IMR-90 (cell line): ENCODE results near the gene LONP2. TPM values are rescaled to one million over a fixed set of nuclear protein-coding genes. Genes with fewer than 3 reads are reported as not detected.

ENCODE experiments used
- ATAC-seq: fragments of 200-7000 bp; cut with Tn5 transposase; 2 replicates; pipeline ENCODE4 v1.9.1; 2020; ENCODE audit warnings: low read depth, mild to moderate bottlenecking, moderate library complexity
- BruUV-seq: library from RNA; stranded (reverse); fragments of 400-500 nt; replicated peaks from 2 replicates; lab custom pipeline; 2021; lab: Mats Ljungman, UMichigan
- CTCF ChIA-PET: fragments of 300-600 bp; formaldehyde crosslinking; extraction: SDS; loops from one replicate; lab custom pipeline; 2021; ENCODE audit warnings: antibody characterized with exemption; lab: Yijun Ruan, JAX
- POLR2A ChIA-PET: fragments of 300-600 bp; sonication (Branson Sonifier 250); formaldehyde crosslinking; loops from one replicate; lab custom pipeline; 2022; ENCODE audit warnings: antibody characterized with exemption; ENCODE audit not compliant: unreplicated experiment; lab: Charles Lee
- DNase-seq: peaks from one replicate; pipeline ENCODE4 v3.0.0; 2013
- H2AFZ ChIP-seq: replicated peaks from 2 replicates; pipeline ENCODE3; 2013; ENCODE audit warnings: low read length, mild to moderate bottlenecking; ENCODE audit not compliant: poor library complexity
- H2AK5ac ChIP-seq: 2 replicates; pipeline ENCODE4 v1.6.1; 2013; ENCODE audit warnings: low read depth, low read length, inconsistent platforms
- H2AK9ac ChIP-seq: replicated peaks from 2 replicates; pipeline ENCODE3; 2013; ENCODE audit warnings: mild to moderate bottlenecking, low read depth, low read length, moderate library complexity; ENCODE audit not compliant: poor library complexity
- H2BK120ac ChIP-seq: 2 replicates; pipeline ENCODE4 v1.6.1; 2013; ENCODE audit warnings: low read depth, low read length, inconsistent platforms
- H2BK15ac ChIP-seq: 3 replicates; pipeline ENCODE4 v1.6.1; 2013; ENCODE audit warnings: low read depth, low read length, inconsistent platforms
- H2BK20ac ChIP-seq: 2 replicates; pipeline ENCODE4 v1.6.1; 2013; ENCODE audit warnings: low read depth, mild to moderate bottlenecking, inconsistent platforms, low read length, moderate library complexity
- H2BK5ac ChIP-seq: 2 replicates; pipeline ENCODE4 v1.6.1; 2013; ENCODE audit warnings: mild to moderate bottlenecking, low read depth, low read length, inconsistent platforms; ENCODE audit not compliant: poor library complexity, severe bottlenecking
- H3K14ac ChIP-seq: replicated peaks from 2 replicates; pipeline ENCODE4 v1.6.1; 2013; ENCODE audit warnings: low read depth, low read length, inconsistent platforms
- H3K18ac ChIP-seq: 2 replicates; pipeline ENCODE4 v1.6.1; 2013; ENCODE audit warnings: low read depth, low read length, control low read depth
- H3K23ac ChIP-seq: 2 replicates; pipeline ENCODE4 v1.6.1; 2013; ENCODE audit warnings: low read depth, low read length, inconsistent platforms
- H3K27ac ChIP-seq: 2 replicates; pipeline ENCODE4 v1.5.1; 2013; ENCODE audit warnings: mild to moderate bottlenecking, control low read depth, low read length; ENCODE audit not compliant: insufficient read depth
- H3K27me3 ChIP-seq: 2 replicates; pipeline ENCODE4 v1.6.1; 2013; ENCODE audit warnings: low read length; ENCODE audit not compliant: control insufficient read depth, insufficient read depth
- H3K36me3 ChIP-seq: 2 replicates; pipeline ENCODE4 v1.6.1; 2013; ENCODE audit warnings: low read length, mixed read lengths; ENCODE audit not compliant: control insufficient read depth, insufficient read depth
- H3K4ac ChIP-seq: 2 replicates; pipeline ENCODE4 v1.6.1; 2013; ENCODE audit warnings: low read depth, low read length, inconsistent platforms
- H3K4me1 ChIP-seq: 2 replicates; pipeline ENCODE4 v1.6.1; 2013; ENCODE audit warnings: low read length, mixed read lengths; ENCODE audit not compliant: control insufficient read depth, insufficient read depth
- H3K4me2 ChIP-seq: 2 replicates; pipeline ENCODE4 v1.6.1; 2013; ENCODE audit warnings: low read depth, mild to moderate bottlenecking, control low read depth, low read length, moderate library complexity
- H3K4me3 ChIP-seq: 2 replicates; pipeline ENCODE4 v1.5.1; 2013; ENCODE audit warnings: low read depth, mild to moderate bottlenecking, control low read depth, low read length, moderate library complexity; ENCODE audit not compliant: insufficient read depth
- H3K56ac ChIP-seq: 2 replicates; pipeline ENCODE4 v1.6.1; 2013; ENCODE audit warnings: low read length, inconsistent platforms; ENCODE audit not compliant: insufficient read depth; ENCODE audit errors: extremely low read depth
- H3K79me1 ChIP-seq, 2 experiments: 2 replicates each; pipeline ENCODE4 v1.6.1; 2013; ENCODE audit warnings: low read length in 2 of 2, inconsistent platforms in 1 of 2, low read depth in 1 of 2
- H3K9ac ChIP-seq: 2 replicates; pipeline ENCODE4 v1.6.1; 2013; ENCODE audit warnings: low read depth, low read length, control low read depth
- H3K9me1 ChIP-seq: 2 replicates; pipeline ENCODE4 v1.6.1; 2013; ENCODE audit warnings: low read length, inconsistent platforms; ENCODE audit not compliant: insufficient read depth
- H3K9me3 ChIP-seq: 2 replicates; pipeline ENCODE4 v1.6.1; 2013; ENCODE audit warnings: low read length; ENCODE audit not compliant: control insufficient read depth, insufficient read depth
- H4K20me1 ChIP-seq: 2 replicates; pipeline ENCODE4 v1.6.1; 2013; ENCODE audit warnings: low read length, inconsistent platforms; ENCODE audit not compliant: insufficient read depth
- H4K5ac ChIP-seq: 2 replicates; pipeline ENCODE4 v1.6.1; 2013; ENCODE audit warnings: mild to moderate bottlenecking, low read depth, low read length, control low read depth
- H4K8ac ChIP-seq, 2 experiments: 2 replicates each; pipeline ENCODE4 v1.6.1; 2013; ENCODE audit warnings: low read depth in 2 of 2, low read length in 2 of 2, control low read depth in 1 of 2, inconsistent platforms in 1 of 2
- H4K91ac ChIP-seq: 2 replicates; pipeline ENCODE4 v1.6.1; 2013; ENCODE audit warnings: low read depth, low read length, inconsistent platforms; ENCODE audit not compliant: insufficient read depth
- BHLHE40 ChIP-seq: fragments of 150-350 bp; IDR thresholded peaks from 2 replicates; pipeline ENCODE4 v1.6.1; 2016; ENCODE audit warnings: mild to moderate bottlenecking, low read depth, low read length
- CHD1 ChIP-seq: IDR thresholded peaks from 2 replicates; pipeline ENCODE4 v1.6.1; 2012; ENCODE audit warnings: low read depth, low read length, improper control_type of control experiment
- FOS ChIP-seq: fragments of 150-350 bp; IDR thresholded peaks from 2 replicates; pipeline ENCODE4 v1.6.1; 2016; ENCODE audit warnings: low read depth, low read length
- MXI1 ChIP-seq: IDR thresholded peaks from 2 replicates; pipeline ENCODE4 v1.6.1; 2012; ENCODE audit warnings: low read depth, mild to moderate bottlenecking, low read length, moderate library complexity, borderline replicate concordance
- RCOR1 ChIP-seq: IDR thresholded peaks from 2 replicates; pipeline ENCODE4 v1.6.1; 2012; ENCODE audit warnings: mild to moderate bottlenecking, low read length, improper control_type of control experiment; ENCODE audit not compliant: insufficient replicate concordance
- WGBS, 2 experiments: methylation state at CpG; one replicate each; pipeline versions ENCODE4 v1.1.5 to v1.1.7; 2013; ENCODE audit warnings: missing lambda C conversion rate in 2 of 2; ENCODE audit not compliant: insufficient read length in 1 of 2; ENCODE audit errors: extremely low coverage in 2 of 2; 5-methylcytosine and 5-hydroxymethylcytosine counted together
- dilution Hi-C: fragments of 300-500 bp; cut with HindIII; formaldehyde crosslinking; loops from one replicate; pipeline ENCODE4 v1.14.3; 2018; ENCODE audit warnings: low sequenced_read_pairs; ENCODE audit not compliant: unreplicated experiment
- in situ Hi-C: fragments of 300-500 bp; cut with MboI; formaldehyde crosslinking; loops from 3 replicates; pipeline ENCODE4 v1.14.3; 2019; ENCODE audit warnings: low sequenced_read_pairs, inconsistent platforms, mixed read lengths
- intact Hi-C: fragments of 100-400 bp; cut with micrococcal nuclease; formaldehyde crosslinking; loops from 2 replicates; pipeline ENCODE4 v1.10.0; 2022
- polyA plus RNA-seq, 3 experiments: library from polyadenylated mRNA; depleted of rRNA; stranded (reverse); fragments of >200 nt; gene quantifications; 2 replicates each; pipeline ENCODE4 v1.2.3, GENCODE V29; 2012; ENCODE audit warnings: low replicate concordance in 1 of 3
- total RNA-seq: library from RNA; depleted of rRNA; stranded (reverse); fragments of >200 nt; gene quantifications from 2 replicates; pipeline ENCODE4 v1.2.3, GENCODE V29; 2012
- TF ChIP-seq, protein P1 (sequence below): fragments of 150-350 bp; IDR thresholded peaks from 2 replicates; pipeline ENCODE4 v1.6.1; 2016; ENCODE audit warnings: low read depth, mild to moderate bottlenecking, low read length, moderate library complexity, borderline replicate concordance

LONP2 gene
- total and polyA plus RNA-seq, 2 of the 4 experiments (the other 2 are of a cell fraction), result 31.5 to 90.9 TPM

DNA sequence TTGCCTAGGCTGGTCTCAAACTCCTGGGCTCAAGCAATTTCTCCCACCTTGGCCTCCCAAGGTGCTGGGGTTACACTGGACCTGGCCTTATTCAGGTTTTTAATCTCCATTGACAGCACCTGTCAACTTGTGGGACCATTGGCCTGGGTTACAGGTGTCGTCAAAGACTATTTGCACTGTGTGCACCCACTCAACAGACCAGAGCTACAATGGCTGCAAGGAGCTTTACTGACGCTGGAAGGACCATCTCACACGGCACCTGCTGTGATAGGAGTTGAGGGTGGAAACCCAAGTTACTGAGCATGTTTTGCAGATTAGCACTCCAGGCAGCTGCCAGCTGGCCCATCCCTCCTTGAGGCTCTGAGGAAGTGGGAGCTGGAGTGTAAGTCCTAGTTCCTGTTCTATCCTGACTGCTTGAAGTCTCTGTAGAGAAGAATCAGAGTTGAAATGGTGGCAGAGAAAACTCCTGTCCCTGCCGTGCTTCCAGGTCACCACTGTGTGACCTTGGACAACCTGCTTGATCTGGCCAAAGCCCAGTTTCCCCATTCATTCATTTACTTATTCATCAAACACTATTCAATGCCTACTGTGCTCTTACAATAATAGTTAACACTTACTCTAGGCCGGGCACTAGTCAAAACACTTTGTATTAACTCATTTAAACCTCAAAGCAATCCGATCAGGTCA lies 42.4 kb upstream of the LONP2 start:
- no TSS peak for BruUV-seq
- H3K79me1 ChIP-seq, result no peaks in the 10 kb centered on the region

More for the DNA sequence above, 42.4 kb upstream of the LONP2 start:
- no peak overlapping the region for H4K5ac ChIP-seq
- H2BK120ac ChIP-seq, result no peak overlapping the region
- TF ChIP-seq MXI1, result no peak
- no peak for TF ChIP-seq FOS
- TF ChIP-seq, protein P1, sequence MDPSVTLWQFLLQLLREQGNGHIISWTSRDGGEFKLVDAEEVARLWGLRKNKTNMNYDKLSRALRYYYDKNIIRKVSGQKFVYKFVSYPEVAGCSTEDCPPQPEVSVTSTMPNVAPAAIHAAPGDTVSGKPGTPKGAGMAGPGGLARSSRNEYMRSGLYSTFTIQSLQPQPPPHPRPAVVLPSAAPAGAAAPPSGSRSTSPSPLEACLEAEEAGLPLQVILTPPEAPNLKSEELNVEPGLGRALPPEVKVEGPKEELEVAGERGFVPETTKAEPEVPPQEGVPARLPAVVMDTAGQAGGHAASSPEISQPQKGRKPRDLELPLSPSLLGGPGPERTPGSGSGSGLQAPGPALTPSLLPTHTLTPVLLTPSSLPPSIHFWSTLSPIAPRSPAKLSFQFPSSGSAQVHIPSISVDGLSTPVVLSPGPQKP, result no peak
- no peak for TF ChIP-seq RCOR1
- TF ChIP-seq BHLHE40, result no peak
- TF ChIP-seq CHD1, result no peak
- H3K4me2 ChIP-seq, result no peak overlapping the region
- H2BK5ac ChIP-seq, result no peak overlapping the region
- H3K9me1 ChIP-seq, result 0 out of 2 replicates have a peak, but pooled peaks cover 3% of the 10 kb centered on the region
- ChIA-PET CTCF (no interaction called here), POLR2A (no interaction called here)
- H3K56ac ChIP-seq, result no peak overlapping the region
- ATAC-seq, result no peak
- H2AK5ac ChIP-seq, result no peak overlapping the region
- H3K14ac ChIP-seq, result no peak overlapping the region
- H3K4me1 ChIP-seq, result no peaks in the 10 kb centered on the region
- dilution Hi-C loops, result no loop called here
- intact Hi-C loops, result loop anchor here (1.0 kb wide), 1 partner anchor 36 kb away; no protein-coding TSS in a partner anchor
- H2BK15ac ChIP-seq, result no peak overlapping the region
- H3K4me3 ChIP-seq, result no peak overlapping the region
- H4K20me1 ChIP-seq, result no peaks in the 10 kb centered on the region
- H3K36me3 ChIP-seq, result no peaks in the 10 kb centered on the region
- H2BK20ac ChIP-seq, result no peak overlapping the region
- H3K27ac ChIP-seq, result no peak overlapping the region
- H3K27me3 ChIP-seq, result peaks cover 21% of the 10 kb centered on the region
- no peak overlapping the region for H4K91ac ChIP-seq
- H3K9ac ChIP-seq, result no peak overlapping the region
- WGBS, 2 experiments, result 83% methylated on average over 2 of the region's 6 CpGs; no CpG with 5 or more reads in 1 of the 2 experiments
- H3K4ac ChIP-seq, result no peak overlapping the region
- no peak overlapping the region for H3K23ac ChIP-seq
- no peak for DNase-seq
- no peak overlapping the region for H4K8ac ChIP-seq
- H3K18ac ChIP-seq, result no peak overlapping the region
- peak overlapping the region; percentile 65 for H2AK9ac ChIP-seq
- in situ Hi-C loops, result no loop called here
- H3K9me3 ChIP-seq, result no peaks in the 10 kb centered on the region
- H2AFZ ChIP-seq, result no peak overlapping the region
